Activated T-helper 9 cell treated with anti-CD3 and anti-CD28 coated beads, Interleukin-2, amount 50 U/mL, for 16 hours (primary cell): ENCODE results near the gene BCL11B.

Experiments used
- DNase-seq: peaks from one replicate; pipeline ENCODE4 v3.0.0-alpha.2; 2020; ENCODE audit warnings: low read depth

BCL11B gene

GRCh38 chr14:99267837-99268781 is 3.9 kb downstream of the BCL11B start:
- no peak for DNase-seq

- DNase-seq = no peak
Measured at GRCh38 chr14:99267381-99267780, 4.6 kb downstream of the BCL11B start.

GRCh38 chr14:99266181-99267178 is 5.5 kb downstream of the BCL11B start:
- DNase-seq = peak; percentile 86

- no peak for DNase-seq
Measured at GRCh38 chr14:99265571-99265970, 6.4 kb downstream of the BCL11B start.

GRCh38 chr14:99264691-99265450 is 7.1 kb downstream of the BCL11B start:
- DNase-seq = no peak

- no peak for DNase-seq
Measured at GRCh38 chr14:99263564-99264330, 8.2 kb downstream of the BCL11B start.

DNA sequence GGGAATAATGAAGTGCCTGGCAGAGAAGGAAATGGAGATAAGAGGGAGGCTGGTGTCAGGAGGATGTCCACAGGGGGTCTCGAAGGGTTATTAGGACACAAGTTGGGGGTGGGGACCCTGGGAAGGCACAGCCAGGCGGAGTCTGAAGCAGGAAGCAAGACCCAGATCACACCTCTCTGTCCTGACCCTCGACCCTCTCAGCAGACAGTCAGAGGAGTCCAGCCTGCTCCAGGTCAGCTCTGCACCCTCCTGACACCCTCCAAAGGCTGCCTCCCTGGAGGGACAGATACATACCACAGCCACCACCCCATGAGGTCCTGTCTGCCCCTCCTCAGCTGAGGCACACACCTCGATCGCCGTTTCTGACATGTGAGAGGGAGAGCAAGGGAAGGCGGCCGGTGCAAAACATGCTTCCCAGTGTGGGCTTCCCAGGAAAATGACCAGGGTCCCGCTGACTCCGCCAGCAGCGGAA is 9.0 kb downstream of the BCL11B start:
- no peak for DNase-seq

GRCh38 chr14:99261912-99262787 is 9.8 kb downstream of the BCL11B start:
- peak; percentile 52 for DNase-seq

- no peak for DNase-seq
Measured at GRCh38 chr14:99260587-99261551, 11.1 kb downstream of the BCL11B start.

DNA sequence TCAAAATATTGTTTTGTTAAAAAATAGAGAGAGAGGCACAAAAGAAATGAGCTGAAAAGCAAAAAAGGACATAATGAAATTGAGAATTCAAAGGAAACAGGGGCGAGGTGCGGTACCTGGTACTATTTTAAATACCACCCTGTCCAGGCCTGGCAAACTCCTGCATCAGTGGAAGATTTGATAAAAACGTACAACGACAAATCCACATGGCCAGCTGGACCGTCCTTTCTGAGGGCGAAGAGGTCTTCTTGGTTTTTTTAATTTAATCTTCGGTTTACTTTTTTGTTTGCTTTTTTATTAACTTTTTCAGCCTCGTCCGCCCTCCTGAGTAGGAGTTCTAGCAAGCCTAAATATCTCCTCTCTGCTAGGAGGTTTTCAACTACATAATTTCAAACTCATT is 11.9 kb downstream of the BCL11B start:
- no peak for DNase-seq

DNA sequence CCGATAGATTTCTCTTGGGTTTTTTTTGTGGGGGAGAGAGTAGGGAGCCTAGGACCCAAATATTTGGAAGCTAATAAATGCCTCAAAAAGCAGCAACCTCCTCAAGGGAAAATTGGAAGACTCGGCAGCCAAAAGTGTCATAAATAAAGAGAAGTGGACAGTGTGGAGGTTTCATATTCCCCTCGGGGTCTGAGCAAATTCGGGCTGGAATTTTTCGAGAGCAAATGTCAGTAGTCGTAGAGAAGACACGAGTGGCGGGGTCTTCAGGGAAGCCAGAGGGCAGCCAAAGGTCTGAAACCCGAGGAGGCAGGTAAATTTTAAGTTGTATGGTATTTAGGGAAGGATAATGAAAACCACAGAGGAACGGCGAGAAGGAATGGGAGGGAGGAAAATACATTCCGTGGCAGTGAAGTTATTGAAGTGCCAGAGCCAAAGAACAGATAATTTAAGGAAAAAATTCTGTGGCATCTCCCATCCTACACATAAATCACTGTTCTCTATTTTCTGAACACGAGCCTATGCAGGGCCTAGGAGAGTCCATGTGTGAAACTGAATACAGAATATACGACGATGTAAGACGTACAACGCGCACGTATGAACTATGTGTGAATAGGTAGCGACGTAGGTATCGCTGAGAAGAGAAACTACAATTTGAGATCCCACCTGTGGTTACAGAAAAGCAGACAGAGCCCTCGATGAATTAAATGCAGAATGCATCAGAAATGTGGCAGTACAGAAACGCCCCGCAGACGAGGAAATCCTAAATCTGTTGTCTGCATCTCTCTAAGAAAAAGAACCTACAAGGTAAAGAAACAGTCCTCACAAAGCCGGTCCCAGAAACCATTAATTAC is 12.9 kb downstream of the BCL11B start:
- no peak for DNase-seq

DNA sequence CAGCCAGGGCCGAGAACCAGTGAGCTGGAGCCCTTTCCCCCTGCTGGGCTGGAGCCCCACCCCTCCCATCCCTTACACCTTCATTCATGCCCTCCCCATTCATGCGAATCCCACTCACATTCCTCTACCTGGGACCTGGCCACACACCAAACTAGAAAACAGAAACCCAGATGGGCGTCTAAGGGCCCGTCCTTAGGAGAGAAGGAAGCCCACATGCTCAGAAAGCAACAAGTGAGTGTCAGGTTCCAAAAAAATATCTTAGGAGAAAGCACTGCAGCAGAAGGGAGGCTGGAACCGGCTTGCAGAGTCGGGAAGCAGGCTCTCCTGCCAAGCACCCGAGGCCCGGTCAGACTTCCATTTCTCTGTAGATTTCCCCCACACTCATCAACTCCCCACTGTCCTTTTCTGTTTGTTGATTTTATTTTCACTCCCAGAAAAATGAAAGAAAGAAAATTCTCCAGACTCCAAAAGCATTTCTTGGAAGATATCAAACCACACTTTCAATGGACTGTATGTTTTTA is 13.6 kb downstream of the BCL11B start:
- no peak for DNase-seq

- DNase-seq = no peak
Measured at GRCh38 chr14:99257673-99258221, 14.2 kb downstream of the BCL11B start.

DNA sequence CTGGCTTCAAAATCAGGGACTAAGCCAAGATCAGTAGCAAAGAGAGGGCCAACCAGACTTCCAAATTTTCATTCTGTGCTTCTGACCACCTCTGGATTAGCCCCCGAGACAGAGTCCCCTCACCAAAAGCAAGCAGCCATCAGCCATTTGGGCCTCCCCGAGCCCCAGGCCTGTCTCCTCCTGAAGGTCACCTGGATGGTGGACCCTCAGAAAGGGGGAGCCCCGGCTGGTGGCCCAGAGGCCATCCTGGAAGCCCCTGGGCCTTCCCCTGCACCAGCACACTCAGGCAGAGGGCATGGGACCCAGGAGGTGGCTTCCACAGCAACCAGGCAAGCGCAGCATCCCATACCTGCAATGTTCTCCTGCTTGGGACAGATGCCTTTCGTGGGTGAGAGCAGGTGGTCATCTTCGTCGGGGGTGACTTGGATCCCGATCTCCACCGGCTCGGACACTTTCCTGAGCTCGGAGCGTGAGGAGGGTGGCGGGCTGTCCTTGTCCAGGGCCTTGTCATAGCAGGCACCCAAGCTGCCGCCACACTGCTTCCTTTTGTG is 14.8 kb downstream of the BCL11B start:
- DNase-seq = no peak

DNA sequence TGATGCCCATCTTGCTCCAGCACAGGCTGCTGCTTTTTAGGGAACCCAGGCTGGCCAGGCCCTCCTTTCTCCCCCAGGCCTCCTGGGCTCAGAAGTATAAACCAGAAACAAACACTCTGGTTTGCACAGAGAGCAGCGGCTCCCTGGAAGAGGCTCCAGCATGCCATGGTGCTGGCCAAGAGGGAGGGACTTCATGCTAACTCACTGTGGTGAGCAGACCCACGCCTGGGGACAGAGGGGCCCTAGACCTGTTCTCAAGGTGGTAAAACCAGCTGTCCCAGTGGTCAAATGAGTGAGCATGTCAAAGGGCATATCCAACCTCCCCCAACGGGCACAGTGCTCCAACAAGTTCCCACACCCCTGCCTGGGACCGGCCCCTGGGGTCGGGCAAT is 15.5 kb downstream of the BCL11B start:
- DNase-seq = no peak

GRCh38 chr14:99255621-99256482 is 16.1 kb downstream of the BCL11B start:
- no peak for DNase-seq
